K562 (cell line): ENCODE data around the gene SUPT3H. TPM values are rescaled to one million over a fixed set of nuclear protein-coding genes. Genes with fewer than 3 reads are reported as not detected.

Experiments used
- ATAC-seq: fragments of 200-7000 bp; cut with Tn5 transposase; 3 replicates; pipeline ENCODE4 v1.9.1; 2020; ENCODE audit warnings: moderate library complexity
- BruUV-seq: library from RNA; stranded (reverse); fragments of 400-500 nt; replicated peaks from 2 replicates; lab custom pipeline; 2021; lab: Mats Ljungman, UMichigan
- CTCF ChIA-PET: fragments of 300-600 bp; formaldehyde crosslinking; extraction: SDS; loops from one replicate; lab custom pipeline; 2021; ENCODE audit warnings: low intra/inter-chr PET ratio; lab: Yijun Ruan, JAX
- POLR2A ChIA-PET: fragments of 300-600, 350-650 bp; sonication (Branson Sonifier 250); formaldehyde crosslinking; extraction: SDS; loops from one replicate; lab custom pipeline; 2021; ENCODE audit warnings: antibody characterized with exemption, inconsistent platforms; lab: Yijun Ruan, JAX
- DNase-seq, 4 experiments: peaks; one replicate each; pipeline versions ENCODE4 v3.0.0 to v3.0.0-alpha.2; 2011 to 2018; ENCODE audit warnings: low spot score in 3 of 4, mixed read lengths in 3 of 4; ENCODE audit errors: extremely low read depth in 1 of 4
- FAIRE-seq: peaks from 2 replicates; lab custom pipeline; 2011; peaks lifted over from hg19 to GRCh38; lab: Jason Lieb, UNC
- H2AFZ ChIP-seq: 2 replicates; pipeline ENCODE4 v1.6.0; 2011; ENCODE audit warnings: low read depth, low read length, control low read depth, inconsistent platforms
- H3K27ac ChIP-seq: fragments of 200-600 bp; 3 replicates; pipeline ENCODE4 v1.8.0; 2011; ENCODE audit warnings: low read depth, mild to moderate bottlenecking, control low read depth, inconsistent platforms, low read length, moderate library complexity, mixed read lengths; ENCODE audit errors: extremely low read depth
- H3K27me3 ChIP-seq, 2 experiments: fragments of 300-600 bp in 1 of 2; 2 replicates in 1 of 2; 3 replicates in 1 of 2; pipeline versions ENCODE4 v1.6.0 to v1.8.0; 2011; ENCODE audit warnings: inconsistent platforms in 2 of 2, low read length in 2 of 2, mild to moderate bottlenecking in 1 of 2, mixed read lengths in 1 of 2, moderate library complexity in 1 of 2; ENCODE audit not compliant: control insufficient read depth in 2 of 2, insufficient read depth in 2 of 2
- H3K36me3 ChIP-seq: fragments of 300-600 bp; 3 replicates; pipeline ENCODE4 v1.8.0; 2011; ENCODE audit warnings: mild to moderate bottlenecking, low read length, inconsistent platforms; ENCODE audit not compliant: control insufficient read depth, insufficient read depth
- H3K4me1 ChIP-seq, 2 experiments: fragments of 200-600 bp in 1 of 2; replicated peaks in 1 of 2; 2 replicates in 1 of 2; 3 replicates in 1 of 2; pipeline versions ENCODE4 v1.5.1 to v1.8.0; 2011; ENCODE audit warnings: inconsistent platforms in 2 of 2, low read length in 2 of 2, mild to moderate bottlenecking in 1 of 2, mixed read lengths in 1 of 2, moderate library complexity in 1 of 2; ENCODE audit not compliant: control insufficient read depth in 2 of 2, insufficient read depth in 2 of 2
- H3K4me2 ChIP-seq: 2 replicates; pipeline ENCODE4 v1.6.1; 2011; ENCODE audit warnings: low read length, control low read depth, inconsistent platforms, mixed read lengths; ENCODE audit not compliant: insufficient read depth
- H3K4me3 ChIP-seq: fragments of 200-600 bp; sonication (generic), shearing (Covaris generic); 2 replicates; pipeline ENCODE4 v1.5.1; 2016; ENCODE audit warnings: control low read depth, inconsistent platforms
- H3K79me2 ChIP-seq: fragments of 200-600 bp; 3 replicates; pipeline ENCODE4 v1.8.0; 2011; ENCODE audit warnings: low read length, inconsistent platforms; ENCODE audit not compliant: control insufficient read depth, insufficient read depth
- H3K9ac ChIP-seq, 2 experiments: 2 replicates each; pipeline versions ENCODE4 v1.6.0 to v1.6.1; 2011; ENCODE audit warnings: low read depth in 2 of 2, low read length in 2 of 2, control low read depth in 1 of 2, inconsistent platforms in 1 of 2, mild to moderate bottlenecking in 1 of 2, mixed read lengths in 1 of 2; ENCODE audit not compliant: insufficient read depth in 1 of 2
- H3K9me1 ChIP-seq: one replicate; pipeline ENCODE4 v1.6.0; 2011; ENCODE audit warnings: inconsistent platforms, mild to moderate bottlenecking, low read length, moderate library complexity; ENCODE audit not compliant: control insufficient read depth, insufficient read depth
- H3K9me3 ChIP-seq: replicated peaks from 2 replicates; pipeline ENCODE4 v1.5.1; 2011; ENCODE audit warnings: low read depth, low read length, inconsistent platforms; ENCODE audit not compliant: control insufficient read depth, insufficient read depth
- H4K20me1 ChIP-seq: replicated peaks from 2 replicates; pipeline ENCODE4 v1.6.1; 2011; ENCODE audit warnings: low read length, inconsistent platforms, mixed read lengths; ENCODE audit not compliant: control insufficient read depth, insufficient read depth
- CBX2 ChIP-seq: fragments of 200-600 bp; sonication (generic); IDR thresholded peaks from one replicate; pipeline ENCODE4 v1.6.1; 2012; ENCODE audit warnings: mild to moderate bottlenecking, low read length, inconsistent platforms; ENCODE audit not compliant: insufficient read depth, poor library complexity, severe bottlenecking
- CEBPZ ChIP-seq: fragments of 150-350 bp; IDR thresholded peaks from 2 replicates; pipeline ENCODE4 v1.6.1; 2014; ENCODE audit warnings: low read depth, mild to moderate bottlenecking, low read length, borderline replicate concordance
- CHD2 ChIP-seq: IDR thresholded peaks from 2 replicates; pipeline ENCODE4 v1.6.1; 2011; ENCODE audit warnings: low read depth, low read length
- KAT2B ChIP-seq: IDR thresholded peaks from one replicate; pipeline ENCODE4 v1.6.1; 2012; ENCODE audit warnings: low read depth, mild to moderate bottlenecking, control low read depth, inconsistent platforms, low read length, moderate library complexity
- MAFF ChIP-seq: IDR thresholded peaks from 2 replicates; pipeline ENCODE4 v1.6.1; 2012; ENCODE audit warnings: low read length, improper control_type of control experiment
- MCM2 ChIP-seq: fragments of 450-650 bp; IDR thresholded peaks from 2 replicates; pipeline ENCODE4 v1.6.1; 2017; ENCODE audit warnings: low read depth, mild to moderate bottlenecking
- TFAP4 ChIP-seq: sonication (generic); formaldehyde crosslinking; IDR thresholded peaks from 2 replicates; pipeline ENCODE4 v1.8.0; 2022; ENCODE audit warnings: missing genetic modification reagents, mild to moderate bottlenecking, moderate library complexity, borderline replicate concordance
- ZNF707 ChIP-seq: fragments of 250-450 bp; sonication (Bioruptor Pico); conservative IDR thresholded peaks from 2 replicates; pipeline ENCODE4 v1.8.0; 2022; ENCODE audit warnings: inconsistent platforms, mild to moderate bottlenecking, moderate library complexity
- WGBS: fragments of 100-300 bp; shearing (Covaris generic); methylation state at CpG from one replicate; pipeline ENCODE4 v1.1.6; 2016; ENCODE audit warnings: low coverage, mixed read lengths; ENCODE audit not compliant: insufficient coverage; ENCODE audit errors: missing lambda C conversion rate; 5-methylcytosine and 5-hydroxymethylcytosine counted together
- in situ Hi-C: fragments of 300-500 bp; cut with MboI; formaldehyde crosslinking; loops from 4 replicates; pipeline ENCODE4 v1.15.0; 2018; ENCODE audit warnings: inconsistent platforms, mixed read lengths
- intact Hi-C: fragments of 100-400 bp; cut with micrococcal nuclease; formaldehyde crosslinking; loops from 2 replicates; pipeline ENCODE4 v1.14.2; 2022
- polyA plus RNA-seq, 8 experiments: library from polyadenylated mRNA; depleted of rRNA in 4 of 8; stranded (reverse) in 5 of 8; unstranded in 3 of 8; fragments of >200 nt; fragmentation: Nextera tagmentation in 2 of 8; fragmentation: Illumina TruSeq in 1 of 8; extraction: Ambion mirVana in 2 of 8; extraction: Trizol in 1 of 8; gene quantifications; 2 replicates each; pipeline versions ENCODE4 v1.2.1 to v1.2.3, GENCODE V29; 2011 to 2014; ENCODE audit warnings: inconsistent platforms in 1 of 8, missing spikeins in 1 of 8
- total RNA-seq, 7 experiments: library from RNA; depleted of rRNA in 6 of 7; stranded (reverse); fragments of >200 nt in 6 of 7; fragmentation: Illumina TruSeq in 2 of 7; extraction: Trizol in 2 of 7; gene quantifications; 2 replicates each; pipeline versions ENCODE4 v1.2.1 to v1.2.3, GENCODE V29; 2011 to 2021; ENCODE audit warnings: low replicate concordance in 1 of 7

SUPT3H gene
- total and polyA plus RNA-seq, 9 of the 15 experiments (the other 6 are each of a cell fraction or from before 2014, with no cell fraction given) = 7.2 to 16.3 (median 11.9) TPM

- H3K4me2 ChIP-seq = no peak overlapping the region
- ATAC-seq (no peak), DNase-seq (no peak), FAIRE-seq (no peak)
- in situ Hi-C loops (no loop called here), intact Hi-C loops (loop anchor here (10.0 kb wide), 1 partner anchor 187 kb away; no protein-coding TSS in a partner anchor)
- CTCF ChIA-PET = no interaction called here
- H3K4me3 ChIP-seq = no peak overlapping the region
- H3K36me3 ChIP-seq = no peaks in the 10 kb centered on the region
- peaks cover 20% of the 10 kb centered on the region for H3K79me2 ChIP-seq
- no peaks in the 10 kb centered on the region for H3K27me3 ChIP-seq
- no peak overlapping the region for H2AFZ ChIP-seq
- WGBS = 94% methylated on average over 3 of the region's 3 CpGs
- BruUV-seq = no TSS peak
- H3K9ac ChIP-seq = no peak overlapping the region
- no peaks in the 10 kb centered on the region for H3K9me3 ChIP-seq
- H3K9me1 ChIP-seq = no peaks in the 10 kb centered on the region
- POLR2A ChIA-PET = interaction anchor here (0.6 kb wide), 1 partner anchor 896 kb away, joined by 3 read pairs; no protein-coding TSS in a partner anchor
- TF ChIP-seq CBX2 (no peak), MCM2 (no peak), KAT2B (no peak), ZNF707 (CRISPR knock-in tag) (no peak), CEBPZ (no peak), TFAP4 (CRISPR knock-in tag) (no peak), MAFF (no peak), CHD2 (no peak)
- H3K4me1 ChIP-seq = peaks cover 0 to 6% of the 10 kb centered on the region in 2 experiments; a peak in 1 of 5 replicates
- H4K20me1 ChIP-seq = no peaks in the 10 kb centered on the region
- H3K27ac ChIP-seq = no peak overlapping the region
Observed at GRCh38 chr6:45371924-45372573, 5.7 kb downstream of the SUPT3H start.
